ENCODE measurements around the gene ENPP6.

DNA sequence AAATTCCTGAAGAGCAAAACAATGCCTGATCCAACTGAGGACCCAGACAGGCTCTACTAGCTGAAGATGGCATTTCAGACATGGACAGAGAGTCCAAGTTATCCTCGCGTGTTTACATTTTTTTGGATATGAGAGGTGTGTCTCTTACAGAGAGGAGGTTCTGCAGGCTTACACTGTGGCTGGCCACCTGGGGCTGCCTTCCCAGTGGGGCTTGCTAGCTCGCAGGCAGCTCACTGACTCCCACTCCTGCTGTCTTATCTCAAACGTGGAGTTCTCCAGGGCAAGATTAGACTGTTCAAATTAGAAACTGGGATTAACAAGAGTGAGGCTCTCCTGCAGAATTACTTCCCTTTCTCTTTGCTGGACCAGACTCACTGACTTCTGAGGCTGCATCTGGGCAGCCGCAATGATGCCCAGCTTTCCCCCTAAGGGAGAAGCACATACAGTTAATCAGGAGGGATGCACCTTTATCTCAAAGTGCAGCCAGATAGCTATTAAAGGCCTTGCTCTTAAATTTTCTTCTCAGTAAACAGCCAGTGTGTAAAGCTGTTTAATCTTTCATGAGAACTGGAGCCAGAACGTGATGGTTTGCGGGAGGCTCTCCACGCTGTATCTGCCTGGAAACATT, 123.0 kb downstream of the ENPP6 start:
- TF ChIP-seq, protein P1, sequence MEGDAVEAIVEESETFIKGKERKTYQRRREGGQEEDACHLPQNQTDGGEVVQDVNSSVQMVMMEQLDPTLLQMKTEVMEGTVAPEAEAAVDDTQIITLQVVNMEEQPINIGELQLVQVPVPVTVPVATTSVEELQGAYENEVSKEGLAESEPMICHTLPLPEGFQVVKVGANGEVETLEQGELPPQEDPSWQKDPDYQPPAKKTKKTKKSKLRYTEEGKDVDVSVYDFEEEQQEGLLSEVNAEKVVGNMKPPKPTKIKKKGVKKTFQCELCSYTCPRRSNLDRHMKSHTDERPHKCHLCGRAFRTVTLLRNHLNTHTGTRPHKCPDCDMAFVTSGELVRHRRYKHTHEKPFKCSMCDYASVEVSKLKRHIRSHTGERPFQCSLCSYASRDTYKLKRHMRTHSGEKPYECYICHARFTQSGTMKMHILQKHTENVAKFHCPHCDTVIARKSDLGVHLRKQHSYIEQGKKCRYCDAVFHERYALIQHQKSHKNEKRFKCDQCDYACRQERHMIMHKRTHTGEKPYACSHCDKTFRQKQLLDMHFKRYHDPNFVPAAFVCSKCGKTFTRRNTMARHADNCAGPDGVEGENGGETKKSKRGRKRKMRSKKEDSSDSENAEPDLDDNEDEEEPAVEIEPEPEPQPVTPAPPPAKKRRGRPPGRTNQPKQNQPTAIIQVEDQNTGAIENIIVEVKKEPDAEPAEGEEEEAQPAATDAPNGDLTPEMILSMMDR (IDR thresholded peaks at IDR 0.05 in 4 of 5, conservative IDR thresholded peaks at IDR 0.05 in 1 of 5) = no peak
- TF ChIP-seq POLR2A (IDR thresholded peaks at IDR 0.05) = no peak
